Activated naive CD4-positive, alpha-beta T cell treated with anti-CD3 and anti-CD28 coated beads, Interleukin-2, amount 10 ng/mL, durations not matched to agents 5 hours and 36 hours (primary cell): ENCODE measurements around the gene SLC44A2. TPM values are rescaled to one million over a fixed set of nuclear protein-coding genes. Genes with fewer than 3 reads are reported as not detected.

Source experiments
- total RNA-seq, 2 experiments: library from RNA; stranded (reverse); gene quantifications; one replicate each; pipeline ENCODE4 v1.2.3, GENCODE V29; 2021

SLC44A2 gene
- total RNA-seq = 100 to 1,000 TPM; 161 to 163 TPM

DNA sequence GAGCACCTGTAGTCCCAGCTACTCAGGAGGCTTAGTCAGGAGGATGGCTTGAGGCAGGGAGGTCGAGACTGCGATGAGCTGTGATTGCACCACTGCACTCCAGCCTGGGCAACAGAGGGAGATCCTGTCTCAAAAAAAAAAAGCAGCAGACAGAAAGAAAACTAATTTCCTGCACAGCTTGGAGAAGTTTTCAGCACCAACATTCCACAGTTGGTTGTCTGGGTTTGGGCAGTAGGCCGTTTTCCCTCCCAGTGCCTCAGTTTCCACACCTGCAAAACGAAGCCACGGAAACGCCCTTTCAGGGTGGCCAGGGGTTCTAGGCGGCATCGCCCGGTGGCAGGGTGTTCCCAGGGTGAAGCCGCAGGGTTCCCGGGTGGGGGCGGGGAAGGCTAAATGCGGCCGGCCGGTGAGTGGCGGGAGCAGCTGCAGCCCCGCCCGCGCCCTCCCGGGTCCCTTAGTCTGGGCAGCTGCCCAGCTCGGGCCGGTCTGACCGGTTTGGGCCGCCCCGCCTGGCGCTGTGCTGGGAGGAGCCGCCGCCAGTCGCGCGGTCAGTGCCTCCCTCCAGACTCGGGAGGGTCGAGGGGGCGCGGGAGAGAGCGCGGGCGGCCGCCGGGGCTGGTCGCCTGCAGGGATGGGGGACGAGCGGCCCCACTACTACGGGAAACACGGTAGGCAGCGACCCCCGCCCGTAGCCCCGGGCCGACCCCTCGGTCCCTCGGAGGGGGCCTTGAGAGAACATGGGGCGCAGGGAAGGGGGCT, at the start of gene SLC44A2:
Gene SLC44A2 (plus strand): TSS at position 551 of the 759 bp plus-strand sequence. CDS start 81 bp downstream, at position 632.

DNA sequence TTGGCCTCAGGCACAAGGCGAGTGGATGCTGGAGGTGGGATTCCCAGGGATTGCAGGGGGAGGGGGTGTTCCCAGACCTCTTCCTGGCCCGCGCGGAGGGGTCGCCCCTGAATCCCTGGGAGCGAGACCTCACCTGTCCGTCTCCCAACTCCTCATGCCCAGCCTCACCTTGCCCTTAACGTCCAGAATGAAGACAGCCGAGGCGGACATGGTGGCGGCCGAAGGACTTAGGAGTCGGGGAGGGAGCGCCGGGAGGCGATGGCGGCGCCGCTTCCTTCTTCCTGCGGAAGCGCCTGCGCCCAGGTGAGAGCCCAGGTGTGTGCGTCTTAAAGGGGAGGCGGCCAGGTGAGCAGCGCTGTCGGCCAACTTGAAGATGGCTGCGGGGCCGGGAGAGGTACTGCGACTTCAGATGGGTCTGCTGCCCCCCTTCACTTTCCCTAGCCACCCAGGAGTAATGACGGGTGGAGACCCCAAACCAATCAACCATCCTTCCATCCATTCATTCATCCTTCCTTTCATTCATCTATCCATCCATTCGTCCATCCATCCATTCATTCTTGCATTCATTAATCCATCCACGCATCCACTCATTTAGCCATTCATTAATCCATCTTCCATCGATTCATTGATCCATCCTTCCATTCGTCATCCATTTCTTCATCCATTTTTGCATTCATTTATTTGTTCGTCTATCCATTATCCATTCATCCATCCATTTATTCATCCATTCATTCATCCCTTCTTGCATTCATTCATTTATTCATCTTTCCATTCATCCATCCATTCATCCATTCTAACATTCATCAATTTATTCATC, 38.1 kb upstream of the SLC44A2 start, which contains the start of gene AP1M2:
Gene AP1M2 (minus strand): TSS at position 291 of the 817 bp plus-strand sequence. CDS start 81 bp downstream, at position 210.

DNA sequence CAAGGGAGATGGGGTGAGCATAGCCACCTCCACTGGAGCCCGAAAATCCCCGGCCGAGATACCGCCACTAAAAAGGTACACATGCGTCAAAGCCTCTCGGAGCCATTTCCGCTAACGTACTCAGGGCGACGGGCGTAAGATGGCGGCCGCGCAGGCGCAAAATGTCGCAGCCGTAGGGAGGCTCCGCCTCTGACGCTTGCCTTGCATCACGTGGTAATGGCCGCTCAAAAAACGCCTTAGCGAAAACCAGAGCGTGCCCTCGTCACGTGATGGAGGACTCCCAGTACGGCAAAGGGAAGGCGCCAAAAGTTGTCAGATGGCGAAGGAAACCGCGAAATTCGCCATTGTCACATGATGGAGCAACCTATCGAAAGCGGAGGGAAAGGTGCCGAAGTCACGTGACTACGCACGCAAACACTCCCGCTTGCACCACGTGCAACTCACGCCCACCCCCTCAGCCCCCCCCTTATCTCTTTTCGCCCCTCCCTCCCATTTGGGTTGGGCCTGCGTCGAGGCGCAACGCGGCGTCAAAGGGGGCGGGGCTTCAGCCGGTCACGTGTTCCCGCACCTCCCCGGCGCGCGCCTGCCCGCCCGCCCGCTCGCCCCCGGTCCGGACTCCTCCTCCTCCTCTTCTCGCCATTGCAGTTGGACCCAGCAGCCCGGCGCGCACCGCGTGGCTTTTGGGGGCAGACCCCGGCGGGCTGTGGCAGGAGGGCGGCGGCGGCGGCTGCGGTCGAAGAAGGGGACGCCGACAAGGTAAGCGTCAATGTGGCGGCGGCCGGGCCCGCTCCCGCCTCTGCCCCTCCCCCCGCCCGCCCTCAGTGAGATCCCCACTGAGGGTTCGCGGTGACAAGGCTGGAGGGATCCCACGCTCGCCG, 28.6 kb downstream of the SLC44A2 start, which contains the start of gene ILF3:
Gene ILF3 (plus strand): TSS at position 615 of the 878 bp plus-strand sequence. CDS start 16,260 bp downstream, outside the sequence.

Other genes with a start within 250 kb of the SLC44A2 start
- 100 to 1,000 TPM; 214 to 232 TPM for gene TYK2, start 245.0 kb upstream of the SLC44A2 start, total RNA-seq
- 100 to 1,000 TPM; 208 to 225 TPM for gene CDC37, start 222.0 kb upstream of the SLC44A2 start, total RNA-seq
- gene PDE4A, start 205.0 kb upstream of the SLC44A2 start, total RNA-seq = 10 to 100 TPM; 31.7 to 32.6 TPM
- 10 to 100 TPM; 80.0 to 81.0 TPM for gene KEAP1, start 122.2 kb upstream of the SLC44A2 start, total RNA-seq
- under 1 TPM; 0.26 to 0.35 TPM for gene S1PR5, start 108.1 kb upstream of the SLC44A2 start, total RNA-seq
- 10 to 100 TPM; 34.2 to 35.1 TPM for gene ATG4D, start 81.6 kb upstream of the SLC44A2 start, total RNA-seq
- gene KRI1, start 59.5 kb upstream of the SLC44A2 start, total RNA-seq = 10 to 100 TPM; 62.7 to 67.1 TPM
- 10 to 100 TPM; 68.7 to 76.2 TPM for gene CDKN2D, start 56.6 kb upstream of the SLC44A2 start, total RNA-seq
- gene AP1M2, start 38.2 kb upstream of the SLC44A2 start, total RNA-seq = not detected
- 100 to 1,000 TPM; 326 to 333 TPM for gene ILF3, start 28.8 kb downstream of the SLC44A2 start, total RNA-seq
- 10 to 100 TPM; 34.2 to 37.7 TPM for gene QTRT1, start 75.9 kb downstream of the SLC44A2 start, total RNA-seq
- 100 to 1,000 TPM; 259 to 262 TPM for gene DNM2, start 92.5 kb downstream of the SLC44A2 start, total RNA-seq
- gene TMED1, start 210.7 kb downstream of the SLC44A2 start, total RNA-seq = 10 to 100 TPM; 11.4 to 11.8 TPM
- 1 to 10 TPM; 3.2 to 3.3 TPM for gene C19orf38, start 222.9 kb downstream of the SLC44A2 start, total RNA-seq
- gene CARM1, start 246.0 kb downstream of the SLC44A2 start, total RNA-seq = 10 to 100 TPM; 31.9 to 35.0 TPM